H1 (cell line): ENCODE measurements around the gene MINAR1.

Experiments
- EZH2 ChIP-seq: fragments of 200-600 bp; sonication (generic); IDR thresholded peaks from 2 replicates; pipeline ENCODE4 v1.7.1; 2012; ENCODE audit warnings: low read depth, mild to moderate bottlenecking, moderate library complexity, low read length, inconsistent platforms; ENCODE audit not compliant: severe bottlenecking
- RXRA ChIP-seq: IDR thresholded peaks from 2 replicates; pipeline ENCODE4 v1.6.1; 2011; ENCODE audit warnings: low read depth, mild to moderate bottlenecking, low read length, moderate library complexity; ENCODE audit not compliant: insufficient read depth
- USF2 ChIP-seq: IDR thresholded peaks from 2 replicates; pipeline ENCODE4 v1.6.1; 2011; ENCODE audit warnings: low read length, improper control_type of control experiment
- YY1 ChIP-seq: IDR thresholded peaks from 2 replicates; pipeline ENCODE4 v1.6.1; 2011; ENCODE audit warnings: low read depth, mild to moderate bottlenecking, low read length
- TF ChIP-seq, protein P1 (sequence below), 3 experiments: IDR thresholded peaks; 1 replicate in 2 of 3; 2 replicates in 1 of 3; pipeline versions ENCODE4 v1.5.1 to v1.6.1; 2011; ENCODE audit warnings: low read length in 3 of 3, mild to moderate bottlenecking in 3 of 3, inconsistent platforms in 2 of 3, low read depth in 1 of 3, moderate library complexity in 1 of 3; ENCODE audit not compliant: insufficient read depth in 1 of 3; ENCODE audit errors: control extremely low read depth in 1 of 3

GRCh38 chr15:79463043-79463780 lies 31.1 kb downstream of the MINAR1 start:
- TF ChIP-seq RXRA (no peak), EZH2 (no peak), YY1 (peak; percentile 62; the same call in 1 of the 2 replicates), USF2 (no peak)
- TF ChIP-seq, protein P1, sequence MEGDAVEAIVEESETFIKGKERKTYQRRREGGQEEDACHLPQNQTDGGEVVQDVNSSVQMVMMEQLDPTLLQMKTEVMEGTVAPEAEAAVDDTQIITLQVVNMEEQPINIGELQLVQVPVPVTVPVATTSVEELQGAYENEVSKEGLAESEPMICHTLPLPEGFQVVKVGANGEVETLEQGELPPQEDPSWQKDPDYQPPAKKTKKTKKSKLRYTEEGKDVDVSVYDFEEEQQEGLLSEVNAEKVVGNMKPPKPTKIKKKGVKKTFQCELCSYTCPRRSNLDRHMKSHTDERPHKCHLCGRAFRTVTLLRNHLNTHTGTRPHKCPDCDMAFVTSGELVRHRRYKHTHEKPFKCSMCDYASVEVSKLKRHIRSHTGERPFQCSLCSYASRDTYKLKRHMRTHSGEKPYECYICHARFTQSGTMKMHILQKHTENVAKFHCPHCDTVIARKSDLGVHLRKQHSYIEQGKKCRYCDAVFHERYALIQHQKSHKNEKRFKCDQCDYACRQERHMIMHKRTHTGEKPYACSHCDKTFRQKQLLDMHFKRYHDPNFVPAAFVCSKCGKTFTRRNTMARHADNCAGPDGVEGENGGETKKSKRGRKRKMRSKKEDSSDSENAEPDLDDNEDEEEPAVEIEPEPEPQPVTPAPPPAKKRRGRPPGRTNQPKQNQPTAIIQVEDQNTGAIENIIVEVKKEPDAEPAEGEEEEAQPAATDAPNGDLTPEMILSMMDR (IDR thresholded peaks at IDR 0.05; ENCODE audit: control extremely low read depth in 1 of 3, insufficient read depth in 1 of 3, low read depth in 1 of 3, low read length in 3 of 3), result peak in 1 of 3 experiments; percentile 14; a peak in 1 of 4 replicates
